Astrocyte of the hippocampus (primary cell): ENCODE data around the gene MED12L.
"Not testable (repeated sequence)": the region's sequence is repeated elsewhere in the genome, so short reads cannot be mapped to it uniquely, and the experiment has no call there.

Experiments
- DNase-seq: peaks from one replicate; pipeline ENCODE4 v3.0.0; 2011; ENCODE audit warnings: low read depth, low spot score

Gene MED12L

DNA sequence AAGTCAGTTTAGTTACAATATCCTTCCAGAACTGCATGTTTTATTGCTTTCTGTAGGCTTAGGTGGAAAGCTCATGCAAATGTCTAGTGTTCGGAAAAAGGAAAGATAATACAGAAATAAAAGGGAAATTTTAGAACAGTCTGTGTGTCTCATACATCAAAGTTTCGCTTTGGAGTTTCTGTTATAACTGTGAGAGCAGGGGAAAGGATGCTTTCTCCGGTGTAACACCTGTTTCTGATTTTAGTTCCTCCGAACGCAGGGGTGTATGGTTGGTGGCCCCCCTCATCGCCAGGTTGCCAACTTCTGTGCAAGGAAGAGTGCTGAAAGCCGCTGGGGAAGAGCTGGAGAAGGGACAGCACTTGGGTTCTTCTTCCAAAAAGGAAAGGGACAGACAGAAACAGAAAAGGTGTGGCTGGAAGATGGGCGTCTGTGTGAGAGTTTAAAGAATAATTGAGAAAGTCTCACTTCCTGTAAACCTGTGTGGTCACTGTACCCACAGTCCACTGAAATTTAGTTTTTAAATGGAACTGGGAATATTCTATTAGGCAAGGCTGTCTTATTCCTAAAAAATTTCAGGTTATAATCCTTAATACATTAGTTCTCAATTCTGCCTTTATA lies 292.4 kb downstream of the MED12L start:
- DNase-seq: no peak

DNA sequence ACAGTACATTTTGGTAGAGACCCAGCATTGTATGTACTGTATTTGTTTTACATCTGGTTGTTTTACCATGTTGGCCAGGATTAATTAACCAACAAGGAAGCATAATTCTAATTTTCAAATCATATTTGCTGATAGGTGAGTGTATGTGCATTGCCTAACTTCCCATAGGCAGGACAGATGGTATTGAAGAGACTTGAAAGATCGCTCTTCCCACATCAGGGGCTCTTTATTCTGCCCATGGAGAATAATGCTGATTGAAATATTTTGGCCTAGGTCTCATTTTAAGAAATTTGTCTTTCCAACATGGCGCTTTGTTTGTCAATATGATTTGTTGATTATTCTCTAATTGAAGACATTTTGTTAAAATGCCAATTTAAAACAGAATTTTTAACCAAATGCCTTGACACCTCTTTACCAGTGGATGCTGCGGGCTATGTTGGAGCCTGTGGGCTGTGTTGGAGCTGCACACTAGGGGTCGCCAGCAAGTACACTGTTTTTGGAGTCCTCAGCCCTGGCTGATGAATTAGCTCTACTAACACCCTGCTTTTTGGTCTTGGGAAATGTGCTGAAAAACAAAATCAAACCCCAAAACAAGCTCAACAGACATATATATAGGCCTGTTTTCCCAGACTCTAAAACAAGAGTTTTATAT lies 293.7 kb downstream of the MED12L start:
- peak; percentile 23 for DNase-seq

DNA sequence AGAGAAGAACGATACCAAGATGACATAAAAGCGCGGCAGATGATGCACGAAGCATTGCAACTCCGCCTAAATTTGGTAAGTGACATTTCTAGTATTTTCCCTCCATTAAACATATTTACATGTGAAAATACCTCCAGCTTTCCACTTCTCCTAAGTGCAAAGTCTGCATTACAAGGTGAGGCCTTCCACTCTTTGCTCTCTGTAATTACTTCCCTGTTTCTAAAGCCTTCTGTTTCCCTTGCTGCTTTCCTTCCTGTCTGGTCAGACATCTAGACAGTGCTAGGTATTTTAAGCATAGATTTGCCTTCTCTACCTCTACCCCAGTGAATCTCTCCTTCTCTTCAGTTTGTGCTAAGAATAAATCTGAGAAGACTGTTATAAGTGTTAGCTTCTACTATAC lies 297.2 kb downstream of the MED12L start:
- no peak for DNase-seq

DNA sequence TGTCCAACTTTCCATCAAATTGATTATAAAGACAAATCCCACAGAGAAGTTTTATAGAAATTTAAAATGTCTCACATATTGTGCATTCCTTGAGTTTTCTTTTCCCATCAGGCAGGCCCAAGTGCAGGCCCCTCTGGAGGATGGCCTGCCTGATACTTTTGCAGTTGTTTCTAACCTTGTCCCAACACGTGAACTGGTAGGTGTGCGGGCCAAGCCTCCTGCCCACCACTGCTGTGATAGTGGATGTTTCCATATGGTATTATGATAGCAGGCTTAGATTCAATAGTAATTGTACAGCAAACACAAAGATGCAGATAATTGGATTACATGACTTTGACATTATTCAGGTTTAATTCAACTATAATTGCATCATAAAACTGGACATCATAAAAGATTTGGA lies 297.6 kb downstream of the MED12L start:
- DNase-seq: no peak

DNA sequence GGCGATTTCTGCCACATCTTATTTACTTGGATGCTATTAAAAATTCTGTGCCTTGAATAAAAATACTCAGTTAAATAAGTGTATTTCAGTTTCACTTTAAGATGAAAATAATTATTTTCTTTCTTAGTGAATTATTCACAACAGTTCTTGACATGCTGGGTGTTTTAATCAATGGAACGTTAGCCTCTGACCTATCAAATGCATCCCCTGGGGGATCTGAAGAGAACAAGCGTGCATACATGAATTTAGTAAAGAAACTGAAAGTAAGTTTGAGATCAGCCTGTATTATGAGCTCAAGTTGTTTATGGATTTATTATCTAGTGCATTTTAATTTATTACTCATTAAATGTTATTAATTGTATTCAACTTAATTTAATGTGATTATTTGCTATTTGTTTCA lies 298.5 kb downstream of the MED12L start:
- DNase-seq: no peak

DNA sequence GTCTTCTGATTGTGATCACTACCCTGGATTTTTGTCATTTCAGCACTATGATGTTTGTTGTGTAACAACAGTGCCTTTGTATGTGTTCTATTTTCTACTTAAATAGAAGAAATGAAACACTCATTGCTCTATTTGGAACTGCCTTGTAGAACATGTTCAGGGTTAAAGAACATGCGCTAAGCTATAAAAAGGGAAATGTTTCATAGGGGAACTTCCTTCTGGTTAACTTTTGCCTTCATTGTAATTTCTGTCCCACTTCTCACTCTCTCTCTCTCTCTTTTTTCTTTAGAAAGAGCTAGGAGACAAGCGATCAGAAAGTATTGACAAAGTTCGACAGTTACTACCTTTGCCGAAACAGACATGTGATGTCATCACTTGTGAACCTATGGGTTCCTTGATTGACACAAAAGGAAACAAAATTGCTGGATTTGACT lies 299.3 kb downstream of the MED12L start, which contains the start of gene P2RY12:
Gene P2RY12 (minus strand): TSS at position 13 of the 434 bp plus-strand sequence. CDS start 45,908 bp downstream, outside the sequence.
- DNase-seq: no peak

DNA sequence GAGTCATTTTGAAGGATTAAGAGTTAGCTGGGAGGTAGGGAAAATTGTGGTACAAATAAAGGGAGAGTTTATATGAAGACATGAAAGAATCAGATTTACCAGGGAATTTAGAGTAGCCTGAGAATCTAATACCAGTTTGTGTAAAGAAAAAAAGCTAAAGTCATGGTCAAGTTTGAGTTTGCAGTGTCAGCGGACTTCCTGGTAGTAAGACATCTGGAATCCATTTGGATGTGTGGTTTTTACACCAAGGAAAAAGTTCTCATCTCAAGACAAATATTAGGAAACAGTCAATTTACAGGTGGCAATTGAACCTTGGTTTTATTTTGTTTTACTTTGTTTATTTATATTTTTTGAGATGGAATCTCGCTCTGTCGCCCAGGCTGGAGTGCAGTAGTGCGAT lies 300.6 kb downstream of the MED12L start:
- no peak for DNase-seq

DNA sequence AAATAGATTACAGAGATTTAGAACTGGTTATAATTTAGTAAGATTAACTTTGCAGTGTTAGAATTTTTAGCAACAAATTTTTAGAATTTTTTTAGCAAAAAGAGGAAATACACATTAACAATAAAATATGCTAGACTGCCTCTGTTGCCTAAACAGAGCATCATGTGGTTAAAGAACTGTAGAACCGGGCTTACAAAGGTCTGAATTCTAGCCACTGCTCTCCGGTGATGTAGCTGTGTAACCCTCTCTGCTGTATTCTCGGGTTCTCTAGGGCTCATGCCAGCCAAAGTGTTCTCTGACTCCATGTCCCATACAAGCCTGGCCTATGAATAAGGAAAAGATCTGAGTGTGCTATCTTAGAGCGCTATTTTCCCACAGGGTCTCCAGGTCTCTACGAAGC lies 302.0 kb downstream of the MED12L start:
- DNase-seq: no peak

DNA sequence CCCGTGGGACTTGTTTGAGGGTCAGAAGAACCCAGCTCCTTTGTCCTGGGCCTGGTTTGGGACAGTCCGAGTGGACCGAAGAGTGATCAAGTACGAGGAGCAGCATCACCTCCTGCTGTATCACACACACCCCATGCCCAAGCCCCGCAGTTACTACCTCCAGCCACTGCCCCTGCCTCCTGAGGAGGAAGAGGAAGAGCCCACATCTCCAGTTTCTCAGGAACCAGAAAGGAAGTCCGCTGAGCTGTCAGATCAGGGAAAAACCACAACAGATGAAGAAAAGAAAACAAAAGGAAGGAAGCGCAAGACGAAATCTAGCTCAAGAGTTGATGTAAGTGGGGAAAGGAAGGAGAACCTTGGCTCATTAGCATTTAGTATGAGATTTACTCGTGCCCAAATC lies 302.4 kb downstream of the MED12L start:
- DNase-seq: no peak

DNA sequence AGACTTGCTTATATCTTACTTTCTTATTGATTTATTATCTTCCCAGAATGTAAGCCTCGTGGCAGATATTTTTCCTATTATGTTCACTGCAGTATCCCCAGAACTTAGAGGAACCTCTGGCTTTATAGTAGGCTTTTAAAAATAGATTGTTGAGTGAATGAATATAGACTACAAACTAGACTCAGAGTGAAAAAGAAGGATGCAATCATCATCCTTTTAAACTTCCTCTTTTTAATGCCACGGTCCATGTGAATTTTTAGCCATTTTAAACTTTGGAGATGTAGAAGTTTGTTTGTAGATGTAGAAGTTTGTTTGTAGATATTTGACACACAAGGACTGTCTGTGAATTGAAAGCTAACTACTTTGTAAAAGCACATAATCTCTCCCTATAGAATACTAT lies 306.3 kb downstream of the MED12L start:
- DNase-seq: no peak

DNA sequence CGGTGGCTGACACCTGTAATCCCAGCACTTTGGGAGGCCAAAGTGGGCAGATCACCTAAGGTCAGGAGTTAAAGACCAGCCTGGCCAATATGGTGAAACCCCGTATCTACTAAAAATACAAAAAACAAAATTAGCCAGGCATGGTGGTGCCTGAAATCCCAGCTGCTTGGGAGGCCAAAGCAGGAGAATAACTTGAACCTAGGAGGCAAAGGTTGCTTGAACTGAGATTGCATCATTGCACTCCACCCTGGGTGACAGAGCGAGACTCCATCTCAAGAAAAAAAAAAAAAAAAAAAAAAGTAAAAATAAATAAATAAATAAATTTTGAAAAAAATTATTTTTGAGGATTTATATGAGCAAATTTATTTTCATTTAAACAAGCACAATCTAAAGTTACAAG lies 306.7 kb downstream of the MED12L start:
- not testable (repeated sequence) for DNase-seq

DNA sequence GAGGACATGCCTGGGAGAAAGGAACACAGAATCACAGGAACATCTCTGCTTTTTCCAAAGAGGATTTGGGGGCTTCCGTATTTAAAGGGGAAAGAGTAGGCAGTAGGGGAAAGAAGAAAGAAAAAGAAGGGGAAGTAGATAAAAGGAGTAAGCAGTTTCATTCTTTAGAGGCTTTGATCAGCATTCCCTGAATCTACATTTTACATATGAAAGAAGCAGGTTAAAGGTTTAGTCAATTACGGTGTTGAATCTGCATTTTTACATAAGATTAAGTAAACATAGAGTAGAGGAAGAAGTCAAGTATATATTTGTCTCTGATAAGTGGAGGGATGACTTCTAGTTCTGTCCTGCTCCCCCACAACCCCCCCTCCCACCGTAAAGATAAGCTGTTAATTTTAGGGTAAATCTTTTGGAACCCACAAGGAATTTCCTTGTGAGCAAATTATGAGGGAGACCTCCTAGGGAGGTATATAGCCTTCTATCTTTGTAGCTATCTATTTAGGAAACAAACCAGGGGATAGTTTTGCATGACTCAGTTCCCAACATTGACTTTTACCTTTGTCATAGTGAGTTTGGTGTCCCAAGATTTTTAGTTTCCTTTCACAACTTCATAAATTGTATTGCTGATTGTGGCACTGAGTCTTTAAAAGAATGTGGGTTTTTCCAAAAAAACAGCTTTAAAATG lies 307.8 kb downstream of the MED12L start:
- DNase-seq: no peak

DNA sequence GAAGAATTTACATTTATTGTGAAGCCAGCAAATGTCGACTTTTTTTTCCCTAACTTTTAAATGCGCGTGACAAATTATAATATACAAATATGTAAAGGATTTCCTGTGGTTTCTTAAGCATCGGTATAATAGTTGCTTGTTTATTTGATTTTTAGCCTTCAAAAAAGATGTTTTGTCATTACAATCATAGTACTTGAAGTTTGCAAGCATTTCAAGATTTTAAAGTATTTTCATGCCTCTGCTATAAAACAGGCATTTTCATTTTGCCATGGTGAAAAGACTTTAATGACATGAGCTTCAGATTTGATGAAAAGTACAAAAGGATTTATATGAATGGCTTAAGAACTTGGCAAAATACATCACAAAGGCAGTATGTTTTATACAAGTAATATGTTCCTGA lies 308.5 kb downstream of the MED12L start:
- no peak for DNase-seq

DNA sequence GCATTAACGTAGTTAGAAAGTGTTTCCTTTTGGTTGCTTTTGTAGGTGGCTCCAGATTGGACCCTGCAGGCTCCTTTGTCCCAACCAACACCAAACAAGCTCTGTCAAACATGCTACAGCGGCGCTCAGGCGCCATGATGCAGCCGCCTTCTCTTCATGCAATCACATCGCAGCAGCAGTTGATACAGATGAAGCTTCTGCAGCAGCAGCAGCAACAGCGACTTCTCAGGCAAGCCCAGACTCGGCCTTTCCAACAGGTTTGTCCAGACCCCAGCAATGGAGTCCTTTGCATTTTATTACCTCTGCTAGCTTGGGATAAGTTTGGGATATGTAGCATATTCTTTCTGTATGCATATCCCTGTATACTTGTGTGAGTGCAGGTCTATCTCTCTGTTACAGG lies 309.1 kb downstream of the MED12L start:
- DNase-seq: no peak

DNA sequence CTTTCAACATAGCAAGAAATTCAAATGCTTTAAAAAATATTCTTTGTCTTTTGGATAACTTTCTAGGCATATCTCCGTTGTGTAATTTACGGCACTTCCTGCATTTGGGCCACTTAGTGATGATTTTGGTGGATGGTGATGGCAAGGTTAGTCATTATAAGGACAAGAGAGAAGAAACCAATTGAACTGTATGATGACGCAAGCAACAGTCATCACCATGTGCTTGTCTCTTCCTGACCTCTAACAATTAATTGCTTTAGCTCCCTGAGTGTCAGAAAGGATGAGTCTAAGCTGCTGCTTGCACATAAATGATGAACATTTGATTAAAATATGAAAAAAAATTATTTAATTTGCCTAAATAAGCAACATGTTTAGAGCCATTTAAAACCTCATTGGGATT lies 310.3 kb downstream of the MED12L start:
- no peak for DNase-seq

DNA sequence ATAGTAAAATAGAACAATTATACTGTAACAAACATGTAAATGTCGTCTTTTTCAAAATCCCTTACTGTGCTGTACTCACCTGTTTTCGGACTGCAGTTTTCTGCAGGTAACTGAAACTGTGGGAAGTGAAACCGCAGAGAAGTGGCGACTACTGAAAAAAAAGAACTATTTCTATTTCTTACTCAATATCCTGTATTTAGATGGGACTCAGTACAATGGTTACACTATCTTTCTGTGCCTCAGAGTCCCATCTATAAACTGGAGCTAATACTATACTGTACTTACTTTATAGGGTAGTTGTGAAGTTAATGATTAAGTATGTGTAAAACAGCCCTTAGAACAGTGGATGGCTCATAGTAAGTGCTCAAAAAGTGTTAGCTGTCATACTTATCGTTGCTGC lies 313.4 kb downstream of the MED12L start:
- no peak for DNase-seq

DNA sequence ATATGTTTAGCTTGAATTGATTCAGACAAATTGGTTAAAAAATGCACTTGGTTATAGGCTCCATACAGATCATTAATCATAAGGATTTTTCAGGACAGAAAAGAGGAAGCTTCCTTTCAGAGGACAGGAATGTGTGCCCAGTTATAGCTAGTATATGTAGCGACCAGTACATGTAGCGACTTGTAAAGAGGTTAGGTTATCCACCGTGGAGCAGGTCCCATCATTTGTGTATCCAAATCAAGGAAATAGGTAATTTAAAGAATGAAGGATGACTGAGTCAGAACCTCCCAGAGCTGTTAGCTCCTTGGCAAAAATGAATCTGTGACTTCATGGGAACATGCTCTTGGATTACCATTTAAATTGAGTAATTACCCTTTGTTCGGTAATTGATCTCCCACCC lies 314.9 kb downstream of the MED12L start:
- DNase-seq: no peak

DNA sequence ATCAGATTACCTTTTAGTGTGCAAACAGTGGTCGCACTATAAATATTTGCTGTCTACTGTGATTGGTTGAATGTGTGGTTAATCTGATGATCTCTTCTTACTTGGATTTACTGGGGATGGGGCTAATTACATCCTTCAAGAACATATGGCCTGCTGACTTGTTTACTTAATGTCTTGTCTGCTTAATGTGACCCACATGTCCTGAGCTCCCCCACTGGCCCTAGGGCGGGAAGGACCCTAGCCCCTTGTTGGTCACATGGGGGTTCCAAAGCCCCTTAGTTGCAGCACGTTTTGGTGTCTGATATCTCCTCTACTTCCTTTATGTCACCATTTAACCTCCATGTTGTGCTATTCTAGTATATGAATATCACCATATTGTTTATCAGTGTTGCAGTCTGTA lies 316.9 kb downstream of the MED12L start:
- DNase-seq: no peak

DNA sequence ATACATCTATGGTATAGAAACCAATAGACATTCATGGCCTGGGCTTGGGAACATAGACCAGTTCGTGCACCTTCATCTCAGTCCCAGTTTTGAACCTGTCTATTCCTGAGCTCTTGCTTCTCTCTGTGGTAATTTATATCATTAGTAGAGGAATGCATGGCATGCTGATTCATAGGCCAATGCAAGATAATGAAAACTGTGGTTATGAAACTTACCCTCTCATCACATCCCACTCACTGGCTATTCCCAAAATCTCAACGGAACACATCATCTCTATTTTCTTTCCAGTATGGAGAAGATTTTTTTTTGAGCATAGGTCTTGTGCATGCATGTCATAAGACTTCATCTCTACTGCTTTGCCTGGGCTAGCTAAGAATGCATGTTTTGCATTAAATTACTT lies 317.8 kb downstream of the MED12L start:
- DNase-seq: peak; percentile 56

DNA sequence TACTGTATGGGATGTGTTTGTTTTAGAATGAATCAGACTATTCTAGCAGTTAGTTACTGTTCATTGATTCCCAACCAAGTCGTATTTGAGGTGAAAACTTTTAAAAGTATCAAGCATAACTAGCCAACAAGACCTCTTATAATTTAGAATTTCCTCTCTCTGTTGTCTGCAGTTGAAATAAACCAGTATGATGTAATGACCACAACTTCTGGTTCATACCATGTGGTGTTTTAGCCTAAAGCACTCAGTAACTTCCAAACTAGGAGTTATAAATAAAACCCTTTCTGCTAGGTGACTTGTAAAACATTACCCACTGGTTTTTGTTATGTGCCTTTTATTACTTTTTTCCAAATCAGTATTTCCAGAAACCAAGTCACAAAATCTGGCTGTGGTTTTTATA lies 318.9 kb downstream of the MED12L start:
- DNase-seq: peak; percentile 48

DNA sequence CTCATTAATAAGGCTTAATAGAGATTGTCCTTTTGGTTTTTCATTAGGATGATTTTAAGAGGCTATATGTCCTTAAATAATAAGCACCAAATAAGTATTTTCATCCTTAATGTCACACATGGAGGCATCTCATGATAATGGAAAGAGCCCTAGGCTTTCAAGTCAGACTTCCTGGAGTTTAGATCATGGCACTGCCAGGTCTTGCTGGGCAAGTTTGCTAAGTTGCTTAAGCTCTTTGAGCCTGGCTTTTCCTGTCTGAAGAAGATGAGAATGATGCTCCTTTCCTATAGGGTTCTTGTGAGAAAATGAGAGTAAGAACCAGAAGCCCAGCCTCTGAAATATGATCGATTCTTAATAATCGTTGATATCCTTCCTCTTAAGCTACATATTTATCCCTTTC lies 322.5 kb downstream of the MED12L start:
- DNase-seq: no peak

DNA sequence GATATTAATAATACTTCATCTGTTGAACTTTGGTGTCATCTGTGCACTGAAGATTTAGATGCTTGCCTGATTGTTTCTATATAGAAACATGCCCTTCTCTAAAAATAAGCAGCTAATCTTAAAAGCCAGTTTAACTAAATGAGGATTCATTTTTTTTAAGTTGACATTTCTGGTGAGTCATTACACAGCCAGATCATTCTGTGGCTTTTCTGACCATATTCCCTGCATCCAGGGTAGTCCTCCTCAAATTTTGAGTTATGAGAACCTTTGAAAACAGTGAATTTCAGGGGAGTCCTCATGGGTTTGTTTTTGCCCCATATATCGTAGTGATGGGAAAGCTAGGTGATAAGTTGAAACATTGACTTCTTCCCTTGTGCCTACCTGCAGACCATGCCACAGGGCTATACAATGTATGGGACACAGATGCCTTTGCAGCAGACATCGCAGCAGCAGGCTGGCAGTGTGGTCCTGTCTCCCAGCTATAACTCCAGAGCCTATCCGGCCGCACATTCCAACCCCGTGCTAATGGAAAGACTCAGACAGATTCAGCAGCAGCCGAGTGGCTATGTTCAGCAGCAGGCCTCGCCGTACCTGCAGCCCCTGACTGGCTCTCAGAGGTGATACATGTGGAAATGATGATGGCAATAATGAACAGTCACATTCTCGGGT lies 325.6 kb downstream of the MED12L start:
- DNase-seq: peak; percentile 23

DNA sequence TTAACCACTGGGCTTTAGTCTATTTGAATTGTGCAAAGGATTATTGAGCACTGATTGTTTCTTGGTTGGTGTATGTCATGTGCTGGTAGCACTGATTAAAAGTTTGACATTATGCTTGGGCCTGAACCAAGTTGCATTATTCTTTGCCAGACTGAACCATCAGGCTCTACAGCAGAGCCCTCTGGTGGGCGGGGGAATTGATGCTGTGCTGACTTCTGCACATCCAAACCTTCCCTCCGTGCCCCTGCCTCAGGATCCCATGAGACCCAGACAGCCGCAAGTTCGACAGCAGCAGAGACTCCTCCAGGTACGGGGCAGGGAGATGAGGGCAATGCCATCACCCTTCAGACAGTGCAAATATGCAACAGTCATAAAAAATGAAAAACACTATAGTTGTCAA lies 327.5 kb downstream of the MED12L start:
- no peak for DNase-seq
